Liver (tissue), 9 donors: ENCODE measurements around the gene KCTD3. TPM values are rescaled to one million over a fixed set of nuclear protein-coding genes. Genes with fewer than 3 reads are reported as not detected.

Experiments
- DNase-seq: peaks from one replicate; pipeline ENCODE4 v3.0.0-alpha.2; 2017; ENCODE audit warnings: low spot score
- H3K27ac ChIP-seq, 2 donors: one replicate each; pipeline ENCODE4 v1.7.0; 2013; ENCODE audit warnings: inconsistent platforms in 2 of 2, low read length in 2 of 2, control low read depth in 1 of 2, low read depth in 1 of 2, mild to moderate bottlenecking in 1 of 2
- H3K27me3 ChIP-seq, 4 donors: one replicate each; pipeline versions ENCODE4 v1.6.1 to v1.7.0; 2013; ENCODE audit warnings: low read length in 3 of 4, inconsistent platforms in 1 of 4, mild to moderate bottlenecking in 1 of 4, moderate library complexity in 1 of 4; ENCODE audit not compliant: control insufficient read depth in 4 of 4, insufficient read depth in 4 of 4
- H3K36me3 ChIP-seq, 4 donors: one replicate each; pipeline versions ENCODE4 v1.6.1 to v1.7.0; 2013; ENCODE audit warnings: low read length in 3 of 4, mild to moderate bottlenecking in 3 of 4, low read depth in 1 of 4, moderate library complexity in 1 of 4; ENCODE audit not compliant: control insufficient read depth in 4 of 4, insufficient read depth in 3 of 4
- H3K4me1 ChIP-seq, 4 donors: one replicate each; pipeline versions ENCODE4 v1.6.1 to v1.7.0; 2013; ENCODE audit warnings: low read length in 3 of 4, mild to moderate bottlenecking in 3 of 4, moderate library complexity in 1 of 4; ENCODE audit not compliant: control insufficient read depth in 4 of 4, insufficient read depth in 4 of 4
- H3K4me3 ChIP-seq, 3 donors: one replicate each; pipeline versions ENCODE4 v1.6.1 to v1.7.0; 2013; ENCODE audit warnings: low read length in 3 of 3, control low read depth in 1 of 3, low read depth in 1 of 3, mild to moderate bottlenecking in 1 of 3
- H3K9ac ChIP-seq, 2 donors: one replicate each; pipeline ENCODE4 v1.7.0; 2013; ENCODE audit warnings: low read length in 2 of 2, mild to moderate bottlenecking in 2 of 2, moderate library complexity in 2 of 2, control low read depth in 1 of 2, low read depth in 1 of 2
- H3K9me3 ChIP-seq, 4 donors: one replicate each; pipeline versions ENCODE4 v1.6.1 to v1.7.0; 2013; ENCODE audit warnings: low read length in 3 of 4; ENCODE audit not compliant: control insufficient read depth in 4 of 4
- ATF3 ChIP-seq: IDR thresholded peaks from 2 replicates; pipeline ENCODE4 v1.6.1; 2016; ENCODE audit warnings: antibody characterized with exemption
- CTCF ChIP-seq: fragments of 150-350 bp; IDR thresholded peaks from 2 replicates; pipeline ENCODE4 v1.5.1; 2017; ENCODE audit warnings: improper control_type of control experiment, low read depth, low read length; ENCODE audit not compliant: missing input control
- EGR1 ChIP-seq, 2 donors: IDR thresholded peaks; 2 replicates each; pipeline ENCODE4 v1.6.1; 2016 to 2018; ENCODE audit warnings: antibody characterized with exemption in 2 of 2, low read depth in 2 of 2
- FOXA1 ChIP-seq: IDR thresholded peaks from 2 replicates; pipeline ENCODE4 v1.6.1; 2016; ENCODE audit warnings: antibody characterized with exemption
- FOXA2 ChIP-seq: IDR thresholded peaks from 2 replicates; pipeline ENCODE4 v1.6.1; 2016; ENCODE audit warnings: antibody characterized with exemption
- GABPA ChIP-seq, 2 donors: IDR thresholded peaks in 1 of 2; conservative IDR thresholded peaks in 1 of 2; 2 replicates each; pipeline ENCODE4 v1.6.1; 2016; ENCODE audit warnings: antibody characterized with exemption in 2 of 2, mild to moderate bottlenecking in 1 of 2, moderate library complexity in 1 of 2
- HNF4A ChIP-seq, 2 donors: conservative IDR thresholded peaks; 2 replicates each; pipeline ENCODE4 v1.6.1; 2016; ENCODE audit warnings: antibody characterized with exemption in 2 of 2, mild to moderate bottlenecking in 2 of 2
- HNF4G ChIP-seq: IDR thresholded peaks from 2 replicates; pipeline ENCODE4 v1.6.1; 2016; ENCODE audit warnings: antibody characterized with exemption
- JUND ChIP-seq, 2 donors: IDR thresholded peaks; 2 replicates each; pipeline ENCODE4 v1.6.1; 2016; ENCODE audit warnings: antibody characterized with exemption in 2 of 2
- MAX ChIP-seq: IDR thresholded peaks from 2 replicates; pipeline ENCODE4 v1.6.1; 2016; ENCODE audit warnings: antibody characterized with exemption
- NR2F2 ChIP-seq: IDR thresholded peaks from 2 replicates; pipeline ENCODE4 v1.6.1; 2016; ENCODE audit warnings: antibody characterized with exemption
- RAD21 ChIP-seq, 2 donors: IDR thresholded peaks; 2 replicates each; pipeline ENCODE4 v1.6.1; 2016; ENCODE audit warnings: antibody characterized with exemption in 2 of 2, mild to moderate bottlenecking in 2 of 2
- TAF1 ChIP-seq: conservative IDR thresholded peaks from 2 replicates; pipeline ENCODE4 v1.6.1; 2016; ENCODE audit warnings: antibody characterized with exemption, mild to moderate bottlenecking
- ZBTB33 ChIP-seq: IDR thresholded peaks from 2 replicates; pipeline ENCODE4 v1.6.1; 2016; ENCODE audit warnings: antibody characterized with exemption
- WGBS: extraction: QIAGEN DNeasy Blood & Tissue Kit; methylation state at CpG from one replicate; pipeline ENCODE4 v1.1.7; 2013; 5-methylcytosine and 5-hydroxymethylcytosine counted together
- polyA plus RNA-seq, 2 donors: library from polyadenylated mRNA; stranded (reverse) in 1 of 2; unstranded in 1 of 2; fragments of 200-250 nt in 1 of 2; fragments of >200 nt in 1 of 2; fragmentation: Nextera tagmentation in 1 of 2; extraction: Ambion mirVana in 1 of 2; gene quantifications; one replicate each; pipeline versions ENCODE4 v1.2.1 to v1.2.3, GENCODE V29; 2013 to 2015
- total RNA-seq, 2 donors: library from RNA; depleted of rRNA; stranded (reverse); fragments of >200 nt; gene quantifications; one replicate each; pipeline ENCODE4 v1.2.3, GENCODE V29; 2014
- donor health status: healthy.
- donor health status: healthy.
- donor health status: healthy.
- donor health status: healthy.
- donor health status: healthy.

KCTD3 gene
- total and polyA plus RNA-seq, 4 donors: 20.8 to 58.7 (median 26.1) TPM

GRCh38 chr1:215517441-215517891 is 49.6 kb upstream of the KCTD3 start:
- no peaks in the 10 kb centered on the region for H3K9me3 ChIP-seq
- no peak for TF ChIP-seq JUND (IDR thresholded peaks at IDR 0.05)
- no peak for TF ChIP-seq FOXA2
- no peak for TF ChIP-seq RAD21 (IDR thresholded peaks at IDR 0.05)
- TF ChIP-seq EGR1 (IDR thresholded peaks at IDR 0.05; ENCODE audit: low read depth in 2 of 2): no peak
- TF ChIP-seq ATF3: no peak
- no peak for TF ChIP-seq FOXA1
- no peak for TF ChIP-seq MAX
- no peak for TF ChIP-seq TAF1
- DNase-seq: no peak
- H3K36me3 ChIP-seq: no peaks in the 10 kb centered on the region
- WGBS: 64% methylated on average over 4 of the region's 4 CpGs
- H3K27me3 ChIP-seq: no peaks in the 10 kb centered on the region
- H3K4me1 ChIP-seq: no peaks in the 10 kb centered on the region
- H3K4me3 ChIP-seq: no peak overlapping the region
- no peak overlapping the region for H3K9ac ChIP-seq
- H3K27ac ChIP-seq: no peak overlapping the region

- Histone ChIP-seq H3K27ac (no peak overlapping the region), H3K9ac (no peak overlapping the region), H3K4me3 (no peak overlapping the region), H3K9me3 (no peaks in the 10 kb centered on the region), H3K36me3 (no peaks in the 10 kb centered on the region), H3K27me3 (no peaks in the 10 kb centered on the region), H3K4me1 (no peaks in the 10 kb centered on the region)
- TF ChIP-seq NR2F2 (no peak), EGR1 (IDR thresholded peaks at IDR 0.05; ENCODE audit: low read depth in 2 of 2) (no peak), GABPA (IDR thresholded peaks at IDR 0.05 in 1 of 2, conservative IDR thresholded peaks at IDR 0.05 in 1 of 2) (no peak), ATF3 (no peak), JUND (IDR thresholded peaks at IDR 0.05) (no peak), TAF1 (no peak), CTCF (no peak), HNF4G (no peak), FOXA2 (no peak), HNF4A (conservative IDR thresholded peaks at IDR 0.05) (no peak), MAX (no peak), ZBTB33 (no peak), RAD21 (IDR thresholded peaks at IDR 0.05) (no peak)
- 76% methylated on average over 2 of the region's 2 CpGs for WGBS
- DNase-seq: no peak
These were observed 48.5 kb upstream of the KCTD3 start for GRCh38 chr1:215518594-215518993.
